Measurements from ENCODE around the gene PIK3CA.

Gene PIK3CA

DNA sequence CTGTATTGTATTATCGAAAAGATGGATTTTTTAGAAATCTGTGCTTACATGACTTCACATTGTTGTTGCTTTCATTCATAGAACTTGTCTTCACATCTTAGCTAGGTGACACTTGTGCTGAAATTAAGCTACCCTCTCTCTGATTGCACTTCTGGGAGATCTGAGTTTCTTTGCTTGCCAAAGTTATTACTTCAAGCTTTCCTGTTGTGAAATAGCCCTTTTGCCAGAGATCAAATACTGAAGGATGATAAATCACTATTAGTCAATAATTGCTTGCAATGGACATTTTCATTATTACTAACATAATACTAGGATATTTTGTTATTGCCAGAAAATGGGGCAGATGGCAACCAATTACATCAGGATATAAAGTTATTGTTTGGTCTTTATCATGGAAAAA, 34.7 kb downstream of the PIK3CA start:
- TF ChIP-seq, protein P1, sequence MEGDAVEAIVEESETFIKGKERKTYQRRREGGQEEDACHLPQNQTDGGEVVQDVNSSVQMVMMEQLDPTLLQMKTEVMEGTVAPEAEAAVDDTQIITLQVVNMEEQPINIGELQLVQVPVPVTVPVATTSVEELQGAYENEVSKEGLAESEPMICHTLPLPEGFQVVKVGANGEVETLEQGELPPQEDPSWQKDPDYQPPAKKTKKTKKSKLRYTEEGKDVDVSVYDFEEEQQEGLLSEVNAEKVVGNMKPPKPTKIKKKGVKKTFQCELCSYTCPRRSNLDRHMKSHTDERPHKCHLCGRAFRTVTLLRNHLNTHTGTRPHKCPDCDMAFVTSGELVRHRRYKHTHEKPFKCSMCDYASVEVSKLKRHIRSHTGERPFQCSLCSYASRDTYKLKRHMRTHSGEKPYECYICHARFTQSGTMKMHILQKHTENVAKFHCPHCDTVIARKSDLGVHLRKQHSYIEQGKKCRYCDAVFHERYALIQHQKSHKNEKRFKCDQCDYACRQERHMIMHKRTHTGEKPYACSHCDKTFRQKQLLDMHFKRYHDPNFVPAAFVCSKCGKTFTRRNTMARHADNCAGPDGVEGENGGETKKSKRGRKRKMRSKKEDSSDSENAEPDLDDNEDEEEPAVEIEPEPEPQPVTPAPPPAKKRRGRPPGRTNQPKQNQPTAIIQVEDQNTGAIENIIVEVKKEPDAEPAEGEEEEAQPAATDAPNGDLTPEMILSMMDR (IDR thresholded peaks at IDR 0.05; ENCODE audit: extremely low read depth, missing control alignments), result no peak
- no peak for DNase-seq (ENCODE audit: low spot score)

DNA sequence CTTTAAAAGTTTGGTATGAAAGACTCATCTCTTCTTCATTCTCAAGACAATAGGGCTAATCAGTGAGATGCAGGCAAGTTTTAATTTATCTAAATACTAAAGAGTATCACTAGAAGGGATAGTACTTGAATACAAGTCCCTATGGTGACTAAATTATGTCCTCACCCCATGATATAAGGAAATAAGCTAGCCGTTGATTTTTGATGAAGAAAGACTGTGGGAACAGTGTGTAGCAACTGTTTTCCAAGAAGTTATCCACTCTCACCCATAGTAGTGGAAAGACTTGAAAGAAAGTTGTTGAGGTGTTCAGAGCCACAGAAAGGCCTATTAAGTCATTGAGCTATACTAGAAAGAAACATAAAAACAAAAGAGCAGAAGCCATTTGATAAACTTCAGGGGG, 36.7 kb downstream of the PIK3CA start:
- TF ChIP-seq, protein P1 (IDR thresholded peaks at IDR 0.05; ENCODE audit: extremely low read depth, missing control alignments), result no peak
- no peak for DNase-seq (ENCODE audit: low spot score)

DNA sequence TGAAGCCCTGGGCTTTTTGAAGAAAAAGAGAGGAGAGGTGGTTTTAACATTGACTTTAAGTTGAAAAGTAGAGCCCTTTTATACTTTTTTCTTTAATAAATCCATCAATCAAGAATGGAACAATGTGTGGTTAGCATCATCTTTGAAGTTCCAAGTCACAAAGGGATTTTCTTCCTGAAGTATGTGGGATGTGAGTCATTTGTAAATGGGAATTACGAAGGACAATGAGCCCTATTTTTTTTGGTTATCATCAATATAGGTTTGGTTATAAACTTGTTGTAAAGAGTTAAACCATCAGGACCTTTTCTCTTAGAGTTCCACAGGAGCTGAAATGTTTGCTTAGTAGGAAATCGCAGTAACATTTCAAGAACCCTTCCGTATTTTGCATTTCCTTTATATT, 38.3 kb downstream of the PIK3CA start:
- no peak for DNase-seq (ENCODE audit: low spot score)
- TF ChIP-seq, protein P1 (IDR thresholded peaks at IDR 0.05; ENCODE audit: extremely low read depth, missing control alignments), result no peak

DNA sequence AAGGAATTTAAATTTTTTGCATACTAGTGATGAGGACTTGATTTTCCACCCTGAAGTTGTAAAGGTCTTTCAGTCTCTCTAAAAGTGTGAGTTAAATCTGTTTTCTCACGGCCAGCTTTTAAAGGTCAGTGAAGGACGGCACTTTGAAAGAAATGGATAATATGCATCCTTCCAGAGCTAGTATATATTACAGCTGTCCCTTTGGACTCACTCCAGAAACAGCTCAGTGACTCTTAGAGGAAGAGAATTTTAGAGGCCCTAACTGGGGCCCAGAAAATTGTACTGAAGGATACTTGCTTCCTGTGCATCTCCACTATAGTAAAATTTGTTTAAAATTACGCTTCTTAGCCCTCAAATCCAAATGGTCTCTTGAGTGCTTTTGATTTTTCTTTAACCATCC, 41.6 kb downstream of the PIK3CA start:
- no peak for DNase-seq (ENCODE audit: low spot score)
- TF ChIP-seq, protein P1 (IDR thresholded peaks at IDR 0.05; ENCODE audit: extremely low read depth, missing control alignments), result no peak

DNA sequence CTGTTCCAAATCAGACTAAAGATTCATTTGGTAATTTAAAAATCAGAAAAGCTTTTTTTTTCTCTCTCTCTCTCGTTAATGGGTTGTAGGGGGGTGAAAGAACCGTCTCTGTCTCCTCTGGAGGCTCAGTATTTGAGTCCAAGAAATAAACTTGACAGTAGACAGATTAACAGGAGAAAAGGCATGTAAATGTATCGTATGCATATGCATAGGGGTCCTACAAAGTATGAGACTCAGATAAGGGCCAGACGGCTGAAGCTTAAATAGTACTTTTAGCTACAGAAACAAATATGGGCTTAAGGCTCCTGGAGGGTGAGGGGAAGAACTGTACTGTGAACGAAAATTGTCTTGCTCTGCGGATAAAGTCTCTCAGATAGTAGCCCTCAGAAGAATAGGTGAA, 42.4 kb downstream of the PIK3CA start:
- no peak for DNase-seq (ENCODE audit: low spot score)
- TF ChIP-seq, protein P1 (IDR thresholded peaks at IDR 0.05; ENCODE audit: extremely low read depth, missing control alignments), result no peak

DNA sequence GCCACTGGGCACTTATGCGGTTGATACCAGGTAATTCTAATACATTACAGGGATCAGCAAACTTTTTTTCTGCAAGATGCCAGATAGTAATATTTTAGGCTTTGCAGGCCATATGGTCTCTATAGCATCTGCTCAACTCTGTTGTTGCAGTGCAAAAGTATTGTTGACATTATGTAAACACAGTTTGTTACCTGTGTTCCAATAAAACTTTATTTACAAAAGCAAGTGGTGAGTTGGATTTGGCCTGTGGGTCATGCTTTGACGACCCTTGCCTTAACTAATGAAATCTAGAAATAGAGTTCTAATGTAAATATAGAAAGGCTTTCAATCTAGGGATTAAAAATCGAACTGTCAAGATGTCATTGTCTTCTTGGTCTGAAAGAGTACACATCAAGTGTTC, 44.4 kb downstream of the PIK3CA start:
- DNase-seq (ENCODE audit: low spot score), result no peak
- TF ChIP-seq, protein P1 (IDR thresholded peaks at IDR 0.05; ENCODE audit: extremely low read depth, missing control alignments), result no peak

DNA sequence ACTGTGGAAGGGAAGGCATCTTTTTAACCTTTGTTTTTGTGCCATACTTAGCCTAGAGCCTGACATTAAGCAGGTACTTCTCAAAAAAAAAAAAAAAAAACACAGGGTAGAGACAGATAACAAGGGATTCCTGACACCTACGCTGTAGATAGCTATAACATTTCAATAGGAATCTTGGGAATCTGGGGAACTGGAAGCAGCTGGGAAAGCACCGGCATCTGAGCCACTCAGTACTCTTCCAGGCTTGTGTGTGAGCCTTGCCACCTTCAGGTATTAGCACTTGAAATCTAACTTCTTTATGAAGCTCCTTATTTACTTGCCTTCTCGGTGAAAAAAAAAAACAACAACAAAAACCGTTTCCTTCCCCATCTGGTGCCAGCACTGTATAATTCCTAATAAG, 46.8 kb downstream of the PIK3CA start:
- no peak for DNase-seq (ENCODE audit: low spot score)
- TF ChIP-seq, protein P1 (IDR thresholded peaks at IDR 0.05; ENCODE audit: extremely low read depth, missing control alignments), result no peak
